GM19025 (cell line): ENCODE measurements around the gene EGLN2.
"Not testable (repeated sequence)": the region's sequence is repeated elsewhere in the genome, so short reads cannot be mapped to it uniquely, and the experiment has no call there.

Experiments used
- ATAC-seq: cut with Tn5 transposase; IDR thresholded peaks from one replicate; pipeline ENCODE4 v1.9.1; 2021; ENCODE audit warnings: mild to moderate bottlenecking, low read depth, moderate library complexity; ENCODE audit not compliant: unreplicated experiment

The EGLN2 gene

GRCh38 chr19:40836754-40837429, 37.9 kb downstream of the EGLN2 start:
- ATAC-seq, result no peak

DNA sequence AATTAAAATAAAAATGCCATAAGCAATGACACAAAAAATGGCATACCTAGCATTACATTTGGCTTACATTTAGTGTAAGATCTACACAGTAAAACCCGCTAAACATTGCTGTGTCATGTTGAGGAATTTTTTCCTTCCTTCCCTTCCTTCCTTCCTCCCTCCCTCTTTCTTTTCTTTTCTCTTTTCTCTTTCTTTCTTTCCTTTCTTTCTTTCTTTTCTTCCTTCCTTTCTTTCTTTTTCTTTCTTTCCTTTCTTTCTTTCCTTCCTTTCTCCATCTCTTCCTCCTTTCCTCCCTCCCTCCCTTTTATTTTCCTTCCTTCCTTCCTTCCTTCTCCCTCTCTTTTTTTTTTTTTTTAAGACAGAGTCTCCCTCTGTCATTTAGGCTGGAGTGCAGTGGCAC, 39.5 kb downstream of the EGLN2 start:
- not testable (repeated sequence) for ATAC-seq

DNA sequence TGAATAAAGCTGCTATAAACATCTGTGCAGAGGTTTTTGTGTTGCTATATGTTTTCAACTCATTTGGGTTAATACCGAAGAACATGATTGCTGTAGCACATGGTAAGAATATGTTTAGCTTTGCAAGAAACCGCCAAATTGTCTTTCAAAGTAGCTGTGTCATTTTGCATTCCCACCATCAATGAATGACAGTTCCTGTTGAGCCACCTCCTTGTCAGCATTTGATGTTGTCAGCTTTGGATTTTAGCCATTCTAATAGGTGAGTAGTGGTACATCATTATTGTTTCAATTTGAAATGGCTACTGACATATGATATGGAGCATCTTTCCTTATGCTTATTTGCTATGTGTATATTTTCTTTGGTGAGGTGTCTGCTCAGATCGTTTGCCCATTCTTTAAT, 43.0 kb downstream of the EGLN2 start:
- not testable (repeated sequence) for ATAC-seq

- not testable (repeated sequence) for ATAC-seq
These were observed 44.1 kb downstream of the EGLN2 start for GRCh38 chr19:40842997-40843652.

- ATAC-seq, result not testable (repeated sequence)
These were observed 44.7 kb downstream of the EGLN2 start for GRCh38 chr19:40843653-40844052.

DNA sequence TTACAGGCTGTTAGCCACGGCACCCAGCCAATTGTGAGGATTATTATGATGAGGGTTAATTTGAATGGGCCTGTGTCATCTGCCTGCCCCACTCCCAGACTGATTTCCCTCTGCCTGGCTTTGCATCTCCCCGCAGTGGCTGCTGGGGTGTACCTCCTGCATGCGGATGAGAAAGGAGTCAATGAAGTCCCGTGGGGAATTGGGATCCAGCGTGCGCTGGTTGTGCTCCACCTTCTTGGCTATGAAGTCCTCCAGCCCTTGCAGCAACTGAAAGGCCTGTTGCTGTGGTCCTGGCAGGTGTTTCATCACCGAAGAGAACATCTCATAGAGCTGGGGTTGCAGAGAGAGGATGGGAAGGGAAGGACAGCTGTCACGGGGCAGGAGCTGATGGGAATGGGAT, 47.7 kb downstream of the EGLN2 start:
- not testable (repeated sequence) for ATAC-seq

DNA sequence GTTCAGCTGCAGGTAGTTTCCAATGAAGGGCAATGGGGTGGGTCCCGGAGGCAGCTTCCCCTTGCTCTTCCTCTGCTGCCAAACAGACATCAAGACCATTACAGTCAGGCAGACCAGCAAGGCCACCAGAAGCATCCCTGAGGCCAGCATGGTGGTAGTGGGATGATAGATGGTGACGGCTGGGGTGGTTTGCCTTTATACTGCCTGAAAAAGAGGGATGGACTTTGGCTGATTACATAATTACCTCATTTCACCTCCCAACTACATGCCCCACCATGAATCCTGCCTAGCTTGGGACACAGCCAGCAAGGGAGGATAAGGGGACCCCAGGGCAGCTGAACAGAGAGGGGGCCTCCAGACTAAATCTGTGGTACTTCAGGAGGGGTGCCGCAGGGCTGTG, 51.3 kb downstream of the EGLN2 start, which contains the start of gene CYP2A6:
TSS of gene CYP2A6 (minus strand) at position 171 of the 400 bp plus-strand sequence. CDS start at position 150, 21 bp downstream.
- ATAC-seq, result not testable (repeated sequence)

GRCh38 chr19:40852467-40853152, 53.6 kb downstream of the EGLN2 start:
- not testable (repeated sequence) for ATAC-seq
